C4-2B (cell line): ENCODE results near the gene PRSS22.

Experiments used
- CTCF ChIP-seq: fragments of 450-650 bp; conservative IDR thresholded peaks from 2 replicates; pipeline ENCODE4 v1.5.1; 2017; ENCODE audit warnings: mild to moderate bottlenecking
- ZFX ChIP-seq: fragments of 450-650 bp; IDR thresholded peaks from 2 replicates; pipeline ENCODE4 v1.6.1; 2017

DNA sequence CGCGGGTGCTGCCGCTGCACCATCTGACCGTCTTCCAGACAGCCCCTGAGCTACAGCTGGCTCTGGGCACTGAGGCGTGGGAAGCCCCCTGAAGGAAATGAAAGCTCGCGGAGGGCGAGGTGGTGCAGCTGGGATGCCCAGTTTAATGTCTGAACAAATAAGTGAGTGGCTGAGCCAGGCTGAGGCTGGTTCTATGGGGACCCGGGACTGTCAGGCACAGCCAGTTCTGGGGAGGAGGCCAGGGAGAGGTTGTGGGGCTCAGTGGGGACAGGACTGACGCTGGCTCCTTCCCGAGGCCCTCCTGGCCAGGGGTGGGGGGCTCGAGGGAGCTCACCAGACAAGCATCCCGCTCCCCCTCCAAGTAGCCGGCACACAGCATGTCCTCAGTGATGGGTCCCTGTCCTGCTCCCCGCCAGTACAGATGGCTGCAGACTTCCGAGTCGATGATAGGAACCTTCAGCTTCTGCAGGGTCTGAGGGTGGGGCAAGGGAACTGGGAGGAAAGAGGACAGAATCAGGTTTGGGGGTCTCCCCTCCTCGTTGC is 4.4 kb downstream of the PRSS22 start:
- TF ChIP-seq CTCF: no peak
- no peak for TF ChIP-seq ZFX
